Panc1 (cell line): ENCODE results near the gene SLIT1. TPM values are rescaled to one million over a fixed set of nuclear protein-coding genes. Genes with fewer than 3 reads are reported as not detected.

Experiments used
- ATAC-seq: fragments of 200-7000 bp; cut with Tn5 transposase; 2 replicates; pipeline ENCODE4 v1.9.1; 2020; ENCODE audit warnings: mild to moderate bottlenecking, moderate library complexity
- BruUV-seq: library from RNA; stranded (reverse); fragments of 400-500 nt; replicated peaks from 2 replicates; lab custom pipeline; 2021; lab: Mats Ljungman, UMichigan
- CTCF ChIA-PET: fragments of 300-600 bp; sonication (Branson Sonifier 250); formaldehyde crosslinking; loops from one replicate; lab custom pipeline; 2022; ENCODE audit warnings: antibody characterized with exemption; lab: Charles Lee
- POLR2A ChIA-PET: fragments of 300-600 bp; sonication (Branson Sonifier 250); formaldehyde crosslinking; loops from one replicate; lab custom pipeline; 2022; ENCODE audit warnings: antibody characterized with exemption; lab: Charles Lee
- DNase-seq: peaks from one replicate; pipeline ENCODE4 v3.0.0-alpha.2; 2010; ENCODE audit warnings: low read depth, low spot score
- H3K27ac ChIP-seq: 2 replicates; pipeline ENCODE4 v1.5.1; 2011; ENCODE audit warnings: mild to moderate bottlenecking, low read length, inconsistent platforms
- H3K27me3 ChIP-seq: fragments of 200-500 bp; sonication (Bioruptor generic); 2 replicates; pipeline ENCODE4 v1.6.0; 2014; ENCODE audit warnings: low read length, inconsistent platforms; ENCODE audit not compliant: control insufficient read depth, insufficient read depth
- H3K36me3 ChIP-seq: fragments of 200-500 bp; sonication (Bioruptor generic); 2 replicates; pipeline ENCODE4 v1.5.1; 2014; ENCODE audit warnings: inconsistent platforms, mild to moderate bottlenecking, low read length, moderate library complexity; ENCODE audit not compliant: control insufficient read depth, insufficient read depth
- H3K4me1 ChIP-seq: 2 replicates; pipeline ENCODE4 v1.5.1; 2011; ENCODE audit warnings: inconsistent platforms, mild to moderate bottlenecking, low read length, moderate library complexity; ENCODE audit not compliant: control insufficient read depth, insufficient read depth
- H3K4me3 ChIP-seq, 2 experiments: 2 replicates each; pipeline ENCODE4 v1.5.1; 2011 to 2012; ENCODE audit warnings: low read depth in 2 of 2, low read length in 2 of 2, mild to moderate bottlenecking in 2 of 2, inconsistent platforms in 1 of 2, moderate library complexity in 1 of 2
- H3K9me3 ChIP-seq: fragments of 200-500 bp; sonication (Bioruptor generic); 2 replicates; pipeline ENCODE4 v1.5.1; 2014; ENCODE audit warnings: low read depth, mild to moderate bottlenecking, inconsistent platforms, low read length, moderate library complexity; ENCODE audit not compliant: control insufficient read depth, insufficient read depth
- POLR2AphosphoS5 ChIP-seq: IDR thresholded peaks from 2 replicates; pipeline ENCODE4 v1.6.1; 2012; ENCODE audit warnings: mild to moderate bottlenecking, low read depth, low read length, moderate library complexity
- SIN3A ChIP-seq: IDR thresholded peaks from 2 replicates; pipeline ENCODE4 v1.6.1; 2012; ENCODE audit warnings: low read depth, mild to moderate bottlenecking, low read length, moderate library complexity, borderline replicate concordance; ENCODE audit not compliant: insufficient read depth
- TCF7L2 ChIP-seq: IDR thresholded peaks from 2 replicates; pipeline ENCODE4 v1.6.1; 2011; ENCODE audit warnings: mild to moderate bottlenecking, low read depth, low read length, inconsistent platforms
- in situ Hi-C: cut with HindIII; loops from 2 replicates; pipeline ENCODE4 v1.10.0; 2016; ENCODE audit warnings: low sequenced_read_pairs, low pct_unique_long_range_greater_than_20kb
- intact Hi-C: fragments of 100-400 bp; cut with micrococcal nuclease; formaldehyde crosslinking; loops from one replicate; pipeline ENCODE4 v1.10.0; 2022; ENCODE audit not compliant: unreplicated experiment
- total RNA-seq: library from RNA; stranded (reverse); gene quantifications from one replicate; pipeline ENCODE4 v1.2.1, GENCODE V29; 2021; ENCODE audit not compliant: unreplicated experiment
- TF ChIP-seq, protein P1 (sequence below): fragments of 450-650 bp; IDR thresholded peaks from 2 replicates; pipeline ENCODE4 v1.5.1; 2017; ENCODE audit warnings: mild to moderate bottlenecking
- TF ChIP-seq, protein P2 (sequence below), 2 experiments: IDR thresholded peaks; 2 replicates each; pipeline ENCODE4 v1.6.1; 2011 to 2012; ENCODE audit warnings: low read depth in 2 of 2, control low read depth in 1 of 2, low read length in 1 of 2, mild to moderate bottlenecking in 1 of 2, moderate library complexity in 1 of 2; ENCODE audit not compliant: insufficient read depth in 1 of 2

Gene SLIT1
- total RNA-seq, 1 experiment from 2014 or later, result 2.6 TPM

DNA sequence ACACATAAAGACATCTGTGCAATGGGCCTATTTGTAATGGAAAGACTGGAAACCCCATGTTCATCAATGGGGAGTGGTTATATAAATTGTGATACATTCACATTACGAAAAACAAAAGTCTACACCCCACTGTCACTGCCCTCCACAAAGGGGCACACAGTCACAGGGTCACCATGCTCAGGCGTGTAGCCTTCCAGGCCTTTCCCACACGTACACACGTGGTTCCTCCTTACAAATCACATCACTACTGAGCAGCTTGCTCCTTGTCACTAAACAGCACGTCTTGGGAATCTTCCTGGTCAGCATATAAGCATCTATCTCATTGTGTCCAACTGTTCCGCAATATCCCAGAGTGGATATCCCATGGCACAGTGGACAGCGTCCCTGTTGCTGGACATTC, 163.1 kb downstream of the SLIT1 start:
- H3K27ac ChIP-seq, result no peak overlapping the region; the same call in 1 of the 2 replicates
- H3K4me1 ChIP-seq, result peaks cover 26% of the 10 kb centered on the region
- ChIA-PET POLR2A (no interaction called here), CTCF (interaction anchor here (0.6 to 0.7 kb wide), 2 partner anchors 138 to 183 kb away, joined by 3 read pairs; no protein-coding TSS in a partner anchor)
- no TSS peak for BruUV-seq
- in situ Hi-C loops, result no loop called here
- H3K9me3 ChIP-seq, result no peaks in the 10 kb centered on the region
- no peak overlapping the region for H3K4me3 ChIP-seq
- no peaks in the 10 kb centered on the region for H3K27me3 ChIP-seq
- ATAC-seq (no peak), DNase-seq (no peak)
- TF ChIP-seq POLR2AphosphoS5 (no peak), SIN3A (no peak), TCF7L2 (no peak)
- intact Hi-C loops, result no loop called here
- no peaks in the 10 kb centered on the region for H3K36me3 ChIP-seq

- Histone ChIP-seq H3K27ac (no peak overlapping the region), H3K36me3 (no peaks in the 10 kb centered on the region), H3K9me3 (no peaks in the 10 kb centered on the region), H3K4me1 (peaks cover 26% of the 10 kb centered on the region), H3K4me3 (no peak overlapping the region), H3K27me3 (no peaks in the 10 kb centered on the region)
- BruUV-seq, result no TSS peak
- DNase-seq (no peak), ATAC-seq (no peak)
- POLR2A ChIA-PET, result no interaction called here
- TF ChIP-seq, protein P1, sequence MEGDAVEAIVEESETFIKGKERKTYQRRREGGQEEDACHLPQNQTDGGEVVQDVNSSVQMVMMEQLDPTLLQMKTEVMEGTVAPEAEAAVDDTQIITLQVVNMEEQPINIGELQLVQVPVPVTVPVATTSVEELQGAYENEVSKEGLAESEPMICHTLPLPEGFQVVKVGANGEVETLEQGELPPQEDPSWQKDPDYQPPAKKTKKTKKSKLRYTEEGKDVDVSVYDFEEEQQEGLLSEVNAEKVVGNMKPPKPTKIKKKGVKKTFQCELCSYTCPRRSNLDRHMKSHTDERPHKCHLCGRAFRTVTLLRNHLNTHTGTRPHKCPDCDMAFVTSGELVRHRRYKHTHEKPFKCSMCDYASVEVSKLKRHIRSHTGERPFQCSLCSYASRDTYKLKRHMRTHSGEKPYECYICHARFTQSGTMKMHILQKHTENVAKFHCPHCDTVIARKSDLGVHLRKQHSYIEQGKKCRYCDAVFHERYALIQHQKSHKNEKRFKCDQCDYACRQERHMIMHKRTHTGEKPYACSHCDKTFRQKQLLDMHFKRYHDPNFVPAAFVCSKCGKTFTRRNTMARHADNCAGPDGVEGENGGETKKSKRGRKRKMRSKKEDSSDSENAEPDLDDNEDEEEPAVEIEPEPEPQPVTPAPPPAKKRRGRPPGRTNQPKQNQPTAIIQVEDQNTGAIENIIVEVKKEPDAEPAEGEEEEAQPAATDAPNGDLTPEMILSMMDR, result no peak
- TF ChIP-seq, protein P2, sequence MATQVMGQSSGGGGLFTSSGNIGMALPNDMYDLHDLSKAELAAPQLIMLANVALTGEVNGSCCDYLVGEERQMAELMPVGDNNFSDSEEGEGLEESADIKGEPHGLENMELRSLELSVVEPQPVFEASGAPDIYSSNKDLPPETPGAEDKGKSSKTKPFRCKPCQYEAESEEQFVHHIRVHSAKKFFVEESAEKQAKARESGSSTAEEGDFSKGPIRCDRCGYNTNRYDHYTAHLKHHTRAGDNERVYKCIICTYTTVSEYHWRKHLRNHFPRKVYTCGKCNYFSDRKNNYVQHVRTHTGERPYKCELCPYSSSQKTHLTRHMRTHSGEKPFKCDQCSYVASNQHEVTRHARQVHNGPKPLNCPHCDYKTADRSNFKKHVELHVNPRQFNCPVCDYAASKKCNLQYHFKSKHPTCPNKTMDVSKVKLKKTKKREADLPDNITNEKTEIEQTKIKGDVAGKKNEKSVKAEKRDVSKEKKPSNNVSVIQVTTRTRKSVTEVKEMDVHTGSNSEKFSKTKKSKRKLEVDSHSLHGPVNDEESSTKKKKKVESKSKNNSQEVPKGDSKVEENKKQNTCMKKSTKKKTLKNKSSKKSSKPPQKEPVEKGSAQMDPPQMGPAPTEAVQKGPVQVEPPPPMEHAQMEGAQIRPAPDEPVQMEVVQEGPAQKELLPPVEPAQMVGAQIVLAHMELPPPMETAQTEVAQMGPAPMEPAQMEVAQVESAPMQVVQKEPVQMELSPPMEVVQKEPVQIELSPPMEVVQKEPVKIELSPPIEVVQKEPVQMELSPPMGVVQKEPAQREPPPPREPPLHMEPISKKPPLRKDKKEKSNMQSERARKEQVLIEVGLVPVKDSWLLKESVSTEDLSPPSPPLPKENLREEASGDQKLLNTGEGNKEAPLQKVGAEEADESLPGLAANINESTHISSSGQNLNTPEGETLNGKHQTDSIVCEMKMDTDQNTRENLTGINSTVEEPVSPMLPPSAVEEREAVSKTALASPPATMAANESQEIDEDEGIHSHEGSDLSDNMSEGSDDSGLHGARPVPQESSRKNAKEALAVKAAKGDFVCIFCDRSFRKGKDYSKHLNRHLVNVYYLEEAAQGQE (IDR thresholded peaks at IDR 0.05; ENCODE audit: insufficient read depth in 1 of 2, low read depth in 2 of 2, low read length in 1 of 2), result no peak
- TF ChIP-seq SIN3A (no peak), POLR2AphosphoS5 (no peak), TCF7L2 (no peak)
- in situ Hi-C loops (no loop called here), intact Hi-C loops (no loop called here)
- CTCF ChIA-PET, result interaction anchor here (1.3 kb wide), 1 partner anchor 16 kb away, joined by 4 read pairs; no protein-coding TSS in a partner anchor
Measured at GRCh38 chr10:97020452-97021400, 165.0 kb downstream of the SLIT1 start.
